Astrocyte of the hippocampus (primary cell): Measurements from ENCODE around the gene SERPINB7.

Experiments used
- DNase-seq: peaks from one replicate; pipeline ENCODE4 v3.0.0; 2011; ENCODE audit warnings: low read depth, low spot score

SERPINB7 gene

DNA sequence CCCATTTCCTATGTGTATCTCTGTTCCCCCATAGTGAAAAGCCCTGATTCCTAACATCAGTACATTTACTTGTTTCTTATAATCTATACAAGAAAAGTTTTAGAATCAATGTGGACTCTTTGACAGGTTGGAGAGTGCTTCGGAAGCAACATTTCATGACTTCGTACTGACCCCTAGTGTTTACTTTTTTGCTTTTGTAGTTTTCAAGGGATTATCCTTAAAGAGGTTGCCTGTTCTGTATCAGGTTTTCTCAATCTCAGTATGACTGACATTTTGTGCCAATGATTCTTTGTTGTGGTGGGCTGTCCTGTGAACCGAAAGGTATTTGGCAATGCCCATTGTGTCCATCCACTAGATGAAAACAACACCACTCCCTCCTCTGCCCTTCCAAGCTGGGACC, 69.0 kb downstream of the SERPINB7 start:
- DNase-seq = peak; percentile 47

DNA sequence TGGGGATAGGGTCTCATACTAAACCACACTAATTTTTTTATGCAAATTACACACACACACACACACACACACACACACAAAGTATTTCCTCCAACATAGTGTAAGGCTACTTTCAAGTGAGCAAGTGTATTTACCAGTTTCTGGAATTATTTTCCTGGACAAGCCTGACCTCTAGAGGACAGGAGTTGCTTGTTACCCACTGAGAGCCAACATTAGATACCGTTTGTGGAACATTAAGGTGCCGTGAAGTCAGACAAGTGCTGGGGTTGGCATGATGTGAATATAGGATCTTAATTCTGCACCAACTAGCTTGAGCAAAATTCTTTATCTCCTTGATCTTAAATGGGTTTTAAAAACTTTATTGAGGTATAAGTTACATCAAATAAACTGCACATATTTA, 72.9 kb downstream of the SERPINB7 start:
- DNase-seq = peak; percentile 63

DNA sequence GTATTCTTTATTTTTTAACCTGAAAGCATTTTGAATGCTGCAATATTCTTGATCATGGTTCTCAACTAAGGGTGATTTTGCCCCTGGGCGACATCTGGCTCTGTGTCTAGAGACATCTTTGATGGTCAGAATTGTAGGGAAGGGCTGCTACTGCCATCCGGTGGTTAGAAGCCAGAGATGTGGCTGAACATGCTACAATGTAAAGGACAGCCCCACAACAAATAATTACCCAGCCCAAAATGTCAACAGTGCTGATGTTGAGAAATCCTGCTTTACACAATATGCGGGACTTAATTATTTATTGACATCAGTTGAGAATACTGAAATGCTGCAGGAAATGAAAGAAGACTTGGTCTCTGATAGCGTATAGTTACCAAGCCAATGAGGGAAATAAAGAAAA, 74.8 kb downstream of the SERPINB7 start:
- peak; percentile 20 for DNase-seq

DNA sequence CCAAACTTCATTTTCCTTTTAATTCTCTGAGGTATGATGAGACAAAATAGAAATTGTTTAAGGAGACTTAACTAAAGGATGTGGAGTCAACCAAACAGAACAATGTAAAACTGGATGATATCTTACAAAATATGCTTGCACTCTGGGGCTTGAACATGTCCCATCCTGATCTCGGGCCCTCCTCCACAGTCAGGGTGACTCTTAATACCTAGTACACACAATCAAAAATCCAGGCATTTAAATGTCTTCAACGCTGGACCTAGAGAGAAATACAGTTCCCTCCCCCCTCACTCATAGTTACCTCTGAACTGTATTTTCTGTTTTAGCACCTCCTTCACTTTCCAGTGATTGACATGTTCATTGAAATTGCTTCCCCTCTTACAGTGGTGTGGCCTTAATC, 75.4 kb downstream of the SERPINB7 start:
- DNase-seq = no peak
